ENCODE measurements around the gene PARD3B. TPM values are rescaled to one million over a fixed set of nuclear protein-coding genes. Genes with fewer than 3 reads are reported as not detected.

The PARD3B gene
- total RNA-seq, 1 donor from 2014 or later, result 10.3 TPM

- DNase-seq (ENCODE audit: extremely low read depth, low read depth, low spot score), result no peak
Measured at GRCh38 chr2:205425102-205425501, 879.8 kb downstream of the PARD3B start.

GRCh38 chr2:205427112-205427511 is 881.8 kb downstream of the PARD3B start:
- DNase-seq (ENCODE audit: extremely low read depth, low read depth, low spot score), result no peak

GRCh38 chr2:205428811-205429210 is 883.5 kb downstream of the PARD3B start:
- no peak for DNase-seq (ENCODE audit: extremely low read depth, low read depth, low spot score)

GRCh38 chr2:205435970-205436369 is 890.7 kb downstream of the PARD3B start:
- peak; percentile 89 for DNase-seq (ENCODE audit: extremely low read depth, low read depth, low spot score)

GRCh38 chr2:205438241-205438640 is 893.0 kb downstream of the PARD3B start:
- no peak for DNase-seq (ENCODE audit: extremely low read depth, low read depth, low spot score)

- DNase-seq (ENCODE audit: extremely low read depth, low read depth, low spot score), result no peak
Measured at GRCh38 chr2:205439621-205440020, 894.3 kb downstream of the PARD3B start.

GRCh38 chr2:205441524-205441923 is 896.2 kb downstream of the PARD3B start:
- no peak for DNase-seq (ENCODE audit: extremely low read depth, low read depth, low spot score)

- DNase-seq (ENCODE audit: extremely low read depth, low read depth, low spot score), result no peak
Measured at GRCh38 chr2:205448189-205448588, 902.9 kb downstream of the PARD3B start.

- no peak for DNase-seq (ENCODE audit: extremely low read depth, low read depth, low spot score)
Measured at GRCh38 chr2:205451901-205452512, 906.7 kb downstream of the PARD3B start.

- DNase-seq (ENCODE audit: extremely low read depth, low read depth, low spot score), result no peak
Measured at GRCh38 chr2:205453202-205453601, 907.9 kb downstream of the PARD3B start.

- DNase-seq (ENCODE audit: extremely low read depth, low read depth, low spot score), result no peak
Measured at GRCh38 chr2:205456682-205457081, 911.4 kb downstream of the PARD3B start.

- no peak for DNase-seq (ENCODE audit: extremely low read depth, low read depth, low spot score)
Measured at GRCh38 chr2:205460217-205460616, 914.9 kb downstream of the PARD3B start.

- DNase-seq (ENCODE audit: extremely low read depth, low read depth, low spot score), result no peak
Measured at GRCh38 chr2:205461169-205461568, 915.9 kb downstream of the PARD3B start.

GRCh38 chr2:205461678-205462665 is 916.7 kb downstream of the PARD3B start:
- no peak for DNase-seq (ENCODE audit: extremely low read depth, low read depth, low spot score)

GRCh38 chr2:205462681-205463345 is 917.5 kb downstream of the PARD3B start:
- DNase-seq (ENCODE audit: extremely low read depth, low read depth, low spot score), result no peak

GRCh38 chr2:205463466-205464025 is 918.3 kb downstream of the PARD3B start:
- DNase-seq (ENCODE audit: extremely low read depth, low read depth, low spot score), result no peak

- DNase-seq (ENCODE audit: extremely low read depth, low read depth, low spot score), result no peak
Measured at GRCh38 chr2:205464681-205465080, 919.4 kb downstream of the PARD3B start.

- DNase-seq (ENCODE audit: extremely low read depth, low read depth, low spot score), result no peak
Measured at GRCh38 chr2:205465791-205466190, 920.5 kb downstream of the PARD3B start.

- DNase-seq (ENCODE audit: extremely low read depth, low read depth, low spot score), result no peak
Measured at GRCh38 chr2:205471776-205472175, 926.5 kb downstream of the PARD3B start.

- no peak for DNase-seq (ENCODE audit: extremely low read depth, low read depth, low spot score)
Measured at GRCh38 chr2:205473791-205474190, 928.5 kb downstream of the PARD3B start.

All from glomerular endothelial cell (primary cell).